HG03575 (cell line): ENCODE measurements around the gene NFATC2IP.
"Not testable (repeated sequence)": the region's sequence is repeated elsewhere in the genome, so short reads cannot be mapped to it uniquely, and the experiment has no call there.

Experiments used
- ATAC-seq: cut with Tn5 transposase; IDR thresholded peaks from one replicate; pipeline ENCODE4 v1.9.1; 2021; ENCODE audit not compliant: unreplicated experiment, insufficient number of reproducible peaks, low FRiP score; ENCODE audit errors: extremely low read depth

Gene NFATC2IP

DNA sequence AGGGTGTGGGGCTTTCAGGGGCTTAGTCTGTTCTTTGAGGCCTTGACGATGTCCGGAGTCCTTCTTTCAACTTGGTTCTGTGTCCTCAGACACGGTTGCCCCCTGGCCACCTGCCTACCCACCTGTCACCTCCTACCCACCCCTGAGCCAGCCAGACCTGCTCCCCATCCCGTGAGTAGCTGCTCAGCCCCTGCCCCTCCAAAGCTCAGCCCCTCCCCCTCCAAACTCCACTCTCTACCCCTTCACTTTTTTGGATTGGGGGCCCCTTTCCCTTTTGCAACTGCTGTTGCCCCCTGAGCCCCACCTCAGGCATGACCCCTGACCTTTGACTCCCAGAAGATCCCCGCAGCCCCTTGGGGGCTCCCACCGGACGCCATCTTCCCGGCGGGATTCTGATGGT is 35.3 kb downstream of the NFATC2IP start:
- no peak for ATAC-seq

DNA sequence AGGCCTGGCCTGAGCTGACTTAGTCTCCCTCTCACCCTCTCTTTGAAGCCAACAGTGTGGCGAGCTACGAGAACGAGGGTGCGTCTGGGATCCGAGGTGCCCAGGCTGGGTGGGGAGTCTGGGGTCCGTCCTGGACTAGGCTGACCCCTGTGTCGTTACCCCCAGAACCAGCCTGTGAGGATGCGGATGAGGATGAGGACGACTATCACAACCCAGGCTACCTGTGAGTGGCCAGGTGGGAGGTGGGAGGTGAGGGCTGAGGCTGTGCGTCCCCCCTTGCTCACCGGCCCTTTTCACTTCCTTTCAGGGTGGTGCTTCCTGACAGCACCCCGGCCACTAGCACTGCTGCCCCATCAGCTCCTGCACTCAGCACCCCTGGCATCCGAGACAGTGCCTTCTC is 35.8 kb downstream of the NFATC2IP start:
- no peak for ATAC-seq

DNA sequence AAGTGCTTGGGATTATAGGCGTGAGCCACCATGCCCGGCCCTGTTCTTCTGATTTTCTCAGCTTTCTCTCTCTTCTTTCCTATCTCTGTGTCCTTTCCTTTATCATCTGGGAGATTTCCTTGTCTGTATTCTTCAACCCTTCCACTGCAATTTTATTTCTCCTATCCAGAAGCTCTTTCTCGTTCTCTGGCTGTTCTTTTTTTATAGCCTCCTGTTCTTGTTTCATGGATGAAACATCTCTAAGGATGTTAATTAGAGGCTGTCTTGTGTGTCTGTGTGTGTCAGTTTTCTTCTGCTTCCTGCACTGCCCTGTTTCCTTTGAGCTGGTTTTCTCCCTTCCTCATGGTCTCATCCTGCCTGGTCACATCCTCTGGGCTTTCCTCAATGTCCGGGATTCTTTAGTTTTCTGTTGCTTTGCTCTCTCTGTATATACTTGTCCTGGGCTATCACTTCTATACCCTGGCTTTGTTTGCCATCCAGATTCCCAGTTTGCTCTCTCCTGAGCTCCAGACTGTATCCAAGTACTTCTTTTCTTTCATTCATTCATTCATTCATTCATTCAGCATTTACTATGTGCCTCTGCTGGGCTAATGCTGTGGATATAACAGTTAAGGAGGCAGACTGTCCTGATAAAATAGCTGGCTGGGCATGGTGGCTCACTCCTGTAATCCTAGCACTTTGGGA is 36.6 kb downstream of the NFATC2IP start:
- no peak for ATAC-seq

DNA sequence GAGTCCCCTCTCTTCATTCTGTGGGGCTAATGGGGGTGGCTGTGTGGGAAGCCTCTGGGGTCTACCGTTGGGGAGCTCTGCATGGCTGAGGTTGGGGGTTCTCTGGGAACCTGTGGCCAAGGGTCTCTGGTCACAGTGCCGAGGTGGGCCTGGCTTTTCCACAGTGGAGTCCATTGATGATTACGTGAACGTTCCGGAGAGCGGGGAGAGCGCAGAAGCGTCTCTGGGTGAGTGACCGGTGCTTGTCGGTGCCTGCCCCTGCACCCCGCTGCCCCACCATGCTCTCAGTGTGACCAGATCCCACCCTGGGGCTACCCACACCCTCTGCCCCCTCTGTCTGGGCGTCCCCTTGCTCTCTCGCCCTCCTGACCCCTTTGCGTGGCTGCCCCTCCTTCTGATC is 38.6 kb downstream of the NFATC2IP start:
- ATAC-seq: no peak

DNA sequence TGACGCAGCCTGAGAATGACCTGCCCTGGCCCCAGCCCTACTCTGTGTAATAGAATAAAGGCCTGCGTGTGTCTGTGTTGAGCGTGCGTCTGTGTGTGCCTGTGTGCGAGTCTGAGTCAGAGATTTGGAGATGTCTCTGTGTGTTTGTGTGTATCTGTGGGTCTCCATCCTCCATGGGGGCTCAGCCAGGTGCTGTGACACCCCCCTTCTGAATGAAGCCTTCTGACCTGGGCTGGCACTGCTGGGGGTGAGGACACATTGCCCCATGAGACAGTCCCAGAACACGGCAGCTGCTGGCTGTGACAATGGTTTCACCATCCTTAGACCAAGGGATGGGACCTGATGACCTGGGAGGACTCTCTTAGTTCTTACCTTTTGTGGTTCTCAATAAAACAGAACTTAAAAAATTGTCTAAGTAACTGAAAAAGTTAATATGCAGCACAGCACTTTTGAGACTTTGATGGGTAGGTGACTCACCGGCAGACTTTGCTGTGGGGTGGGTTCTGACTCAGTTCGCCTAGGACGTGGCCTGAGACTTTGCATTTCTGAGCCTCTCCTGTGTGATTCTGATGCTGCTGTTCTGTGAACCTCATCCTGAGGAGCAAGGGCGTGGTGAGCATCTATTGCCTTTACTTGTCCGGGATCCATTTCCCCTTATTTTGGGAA is 39.8 kb downstream of the NFATC2IP start:
- ATAC-seq: no peak

DNA sequence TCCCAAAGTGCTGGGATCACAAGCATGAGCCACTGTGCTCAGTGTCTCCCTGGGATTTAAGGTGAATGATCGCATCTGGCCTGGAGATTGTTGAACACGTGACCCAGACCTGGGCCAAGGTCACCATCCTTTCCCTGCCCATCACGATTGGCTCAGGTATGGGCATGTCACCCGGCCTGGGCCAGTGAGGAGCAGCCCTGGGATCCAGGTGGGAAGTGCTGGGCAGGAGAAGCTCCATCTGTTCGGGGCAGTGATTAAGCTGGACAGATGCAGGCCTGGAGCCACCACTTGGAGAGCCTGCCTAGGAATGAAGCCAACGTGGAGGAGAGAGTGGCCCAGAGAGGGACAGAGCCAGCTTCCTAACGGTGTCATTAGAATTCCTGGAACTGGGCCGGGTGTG is 41.0 kb downstream of the NFATC2IP start:
- ATAC-seq: no peak

DNA sequence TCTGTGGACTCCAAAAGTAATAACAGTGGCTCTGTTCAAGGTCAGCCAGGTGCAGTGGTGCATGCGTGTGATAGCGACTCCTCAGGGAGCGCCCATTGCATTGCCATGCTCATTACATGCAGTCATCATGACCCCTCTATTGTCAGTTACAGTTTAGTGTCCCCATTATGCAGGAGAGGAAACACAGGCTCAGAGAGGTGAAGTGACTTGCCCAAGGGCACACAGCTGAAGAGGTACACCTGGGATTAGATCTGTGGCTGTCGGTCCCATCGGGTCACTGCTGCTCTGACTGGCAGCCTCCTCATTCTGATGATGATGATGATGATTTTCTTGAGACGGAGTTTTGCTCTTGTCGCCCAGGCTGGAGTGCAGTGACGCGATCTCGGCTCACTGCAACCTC is 41.8 kb downstream of the NFATC2IP start:
- ATAC-seq: no peak

DNA sequence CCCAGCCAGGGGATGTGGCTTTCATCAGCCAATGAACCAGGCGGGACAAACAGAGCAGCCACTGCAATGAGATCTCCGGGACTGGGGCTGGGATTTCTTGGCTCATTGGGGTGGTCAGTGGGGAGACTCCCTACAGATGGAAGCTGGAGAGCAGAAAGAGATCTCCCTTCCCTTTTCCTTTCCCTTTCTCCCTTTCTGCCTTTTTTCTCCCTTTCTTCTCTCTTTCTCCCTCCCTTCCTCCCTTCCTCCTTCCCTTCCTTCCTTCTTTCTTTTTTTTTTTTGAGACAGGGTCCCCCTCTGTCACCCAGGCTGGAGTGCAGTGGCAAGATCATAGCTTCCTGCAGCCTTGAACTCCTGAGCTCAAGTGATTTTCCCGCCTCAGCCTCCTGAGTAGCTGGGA is 48.1 kb downstream of the NFATC2IP start:
- ATAC-seq: no peak

DNA sequence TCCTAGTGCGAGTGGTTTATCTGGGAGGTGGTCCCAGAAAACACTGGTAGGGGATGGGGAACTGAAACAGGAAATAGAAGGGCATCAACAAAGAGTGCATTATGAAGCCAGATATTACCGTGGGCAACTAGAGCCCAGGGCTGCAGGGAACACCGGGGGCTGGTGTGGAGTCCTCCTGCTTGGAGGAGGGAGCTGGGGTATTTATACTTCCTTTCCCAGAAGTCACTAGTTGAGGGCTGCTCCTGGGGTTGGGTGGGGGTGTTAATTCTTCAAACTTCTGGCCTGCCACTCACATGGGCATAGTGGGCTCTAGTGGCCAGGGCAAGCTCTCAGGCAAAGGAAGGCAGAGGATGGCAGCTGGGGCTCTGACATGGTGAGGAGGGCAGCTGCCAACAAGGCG is 48.8 kb downstream of the NFATC2IP start:
- ATAC-seq: no peak

DNA sequence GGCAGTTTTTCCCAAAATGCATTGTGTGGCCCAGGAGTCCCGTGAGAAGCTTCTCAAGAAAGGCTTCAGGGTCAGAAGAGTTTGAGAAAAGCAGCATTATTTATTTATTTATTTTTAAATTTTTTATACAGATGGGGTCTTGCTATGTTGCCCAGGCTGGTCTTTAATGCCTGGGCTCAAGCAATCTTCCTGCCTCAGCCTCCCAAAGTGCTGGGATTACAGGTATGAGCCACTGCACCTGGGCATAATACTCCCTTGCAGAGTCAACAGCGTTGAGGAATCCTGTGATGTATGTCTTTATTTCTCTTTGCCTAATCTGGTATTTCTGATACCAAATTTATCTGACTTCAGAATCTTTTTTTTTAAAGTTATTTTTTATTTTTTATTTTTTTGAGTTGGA is 49.3 kb downstream of the NFATC2IP start:
- ATAC-seq: no peak

DNA sequence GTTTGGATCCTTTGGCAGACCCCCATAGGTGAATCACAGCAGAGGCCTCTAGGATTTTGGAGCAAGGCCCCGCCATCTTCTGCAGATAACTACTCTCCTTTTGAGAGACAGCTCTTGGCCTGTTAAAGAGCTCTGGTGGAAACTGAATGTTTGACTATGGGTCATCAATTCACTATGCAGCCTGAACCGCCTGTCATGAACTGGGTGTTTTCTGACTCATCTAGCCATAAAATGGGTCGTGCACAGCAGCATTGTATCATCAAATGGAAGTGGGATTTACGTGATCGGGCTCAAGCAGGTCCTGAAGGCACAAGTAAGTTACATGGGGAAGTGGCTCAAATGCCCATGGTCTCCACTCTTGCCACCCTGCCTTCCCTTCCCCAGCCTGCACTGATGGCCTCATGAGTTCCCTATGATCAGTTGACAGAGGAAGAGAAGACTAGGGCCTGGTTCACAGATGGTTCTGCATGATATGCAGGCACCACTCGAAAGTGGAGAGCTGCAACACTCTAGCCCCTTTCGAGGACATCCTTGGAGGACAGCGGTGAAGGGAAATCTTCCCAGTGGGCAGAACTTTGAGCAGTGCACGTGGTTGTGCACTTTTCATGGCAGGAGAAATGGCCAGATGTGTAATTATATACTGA is 53.9 kb downstream of the NFATC2IP start:
- ATAC-seq: not testable (repeated sequence)

DNA sequence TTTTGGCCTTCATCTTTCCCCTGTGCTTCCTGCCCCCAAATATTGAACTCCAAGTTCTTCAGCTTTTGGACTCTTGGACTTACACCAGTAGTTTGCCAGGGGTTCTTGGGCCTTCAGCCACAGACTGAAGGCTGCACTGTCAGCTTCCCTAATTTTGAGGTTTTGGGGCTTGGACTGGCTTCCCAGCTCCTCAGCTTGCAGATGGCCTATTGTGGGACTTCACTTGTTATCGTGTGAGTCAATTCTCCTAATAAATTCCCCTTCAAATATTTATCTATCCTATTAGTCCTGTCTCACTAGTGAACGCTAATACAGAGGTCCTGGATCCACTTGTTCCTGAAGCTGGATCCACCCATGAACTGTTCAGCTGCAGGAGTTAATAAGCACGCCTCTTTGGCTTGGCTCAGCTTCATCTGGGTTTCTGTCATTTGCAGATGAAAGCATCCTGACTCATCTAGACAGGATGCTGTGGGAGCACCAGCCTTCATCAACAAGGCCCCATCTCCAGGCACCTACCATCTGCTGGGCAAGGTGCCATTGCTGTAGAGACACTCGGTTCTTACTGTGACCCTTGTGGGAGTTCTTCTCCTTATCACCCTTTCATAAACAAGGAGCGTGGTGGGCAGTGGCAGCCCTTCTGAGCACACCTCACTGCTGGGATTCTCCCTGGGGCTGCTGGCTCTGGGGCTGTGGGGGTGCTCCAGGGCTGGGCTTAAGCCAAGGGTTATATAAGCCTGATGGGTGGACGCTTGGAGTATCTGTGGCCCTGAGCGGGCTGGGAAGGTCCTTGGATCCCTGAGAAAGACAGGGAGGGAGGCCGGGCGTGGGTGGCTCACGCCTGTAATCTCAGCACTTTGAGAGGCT is 57.2 kb downstream of the NFATC2IP start:
- no peak for ATAC-seq

DNA sequence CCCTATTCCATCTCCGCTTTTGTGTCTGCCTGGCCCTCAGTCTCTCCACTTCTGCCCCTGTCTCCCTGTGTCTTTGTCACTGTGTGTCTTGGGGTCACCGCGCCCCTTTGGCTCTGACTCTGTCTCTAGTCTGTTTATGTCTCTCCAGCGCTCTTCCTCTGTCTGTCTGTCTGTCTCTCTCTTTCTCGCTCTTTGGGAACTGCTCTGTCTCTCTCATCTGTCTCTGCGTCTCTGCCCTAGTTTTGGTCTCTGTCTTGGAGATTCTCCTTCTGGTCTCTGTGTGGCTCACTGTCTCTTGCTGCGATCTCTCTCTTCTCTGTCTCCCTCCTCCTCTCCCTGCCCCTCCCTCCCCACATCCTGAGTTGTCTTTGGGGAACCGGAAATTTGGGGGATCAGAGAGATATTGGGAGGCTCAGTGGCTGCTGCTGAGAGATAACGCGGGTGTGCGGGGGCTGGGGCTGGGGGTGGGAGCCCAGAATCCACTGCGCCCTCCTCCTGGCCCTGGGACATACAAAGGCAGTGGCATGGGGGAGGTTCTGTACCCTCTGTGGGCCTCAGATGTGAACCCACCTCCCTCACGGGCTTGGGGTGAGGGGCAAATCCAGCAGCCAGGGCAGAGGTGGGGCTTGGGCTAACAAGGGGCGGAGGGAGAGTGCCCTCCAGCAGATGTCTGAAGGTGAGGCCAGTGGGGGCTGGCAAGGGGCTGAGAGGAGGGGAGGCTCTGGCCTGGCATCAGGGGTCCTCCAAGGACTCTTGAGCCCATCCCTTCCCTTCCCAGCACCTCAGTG is 58.5 kb downstream of the NFATC2IP start:
- ATAC-seq: no peak

DNA sequence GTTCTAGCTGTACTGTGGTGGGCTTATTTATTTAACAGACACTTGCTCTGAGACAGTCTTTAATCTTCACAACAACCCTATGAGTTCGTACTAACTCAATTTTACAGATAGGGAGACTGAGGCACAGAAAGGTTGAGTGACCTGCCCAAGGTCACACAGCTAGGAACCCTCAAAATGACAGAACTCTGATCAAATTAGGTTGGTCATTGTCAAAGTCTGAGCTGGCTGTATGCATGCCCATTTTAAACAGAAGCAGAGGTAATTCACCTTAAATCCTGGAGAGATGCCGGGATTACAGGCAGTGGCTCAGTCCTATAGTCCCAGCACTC is 59.1 kb downstream of the NFATC2IP start:
- no peak for ATAC-seq

DNA sequence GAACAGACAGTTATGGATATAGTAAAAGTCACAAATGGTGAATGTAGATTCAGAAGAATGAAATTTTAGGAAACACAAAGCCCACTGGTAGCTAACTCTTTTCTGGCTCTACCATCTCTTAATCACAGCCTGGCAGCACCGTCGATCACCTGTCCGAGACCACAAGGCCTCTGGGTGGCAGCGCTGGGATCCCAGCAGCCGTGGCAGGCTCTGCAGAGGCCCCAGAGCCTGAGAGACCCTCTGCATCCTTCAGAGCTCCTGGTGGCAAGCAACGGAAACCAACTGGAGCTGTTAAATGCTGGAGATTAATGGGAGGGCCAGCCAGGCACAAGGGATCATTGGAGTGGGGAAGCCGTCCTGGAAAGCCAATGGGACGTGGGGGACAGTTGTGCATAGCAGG is 60.4 kb downstream of the NFATC2IP start:
- ATAC-seq: no peak

DNA sequence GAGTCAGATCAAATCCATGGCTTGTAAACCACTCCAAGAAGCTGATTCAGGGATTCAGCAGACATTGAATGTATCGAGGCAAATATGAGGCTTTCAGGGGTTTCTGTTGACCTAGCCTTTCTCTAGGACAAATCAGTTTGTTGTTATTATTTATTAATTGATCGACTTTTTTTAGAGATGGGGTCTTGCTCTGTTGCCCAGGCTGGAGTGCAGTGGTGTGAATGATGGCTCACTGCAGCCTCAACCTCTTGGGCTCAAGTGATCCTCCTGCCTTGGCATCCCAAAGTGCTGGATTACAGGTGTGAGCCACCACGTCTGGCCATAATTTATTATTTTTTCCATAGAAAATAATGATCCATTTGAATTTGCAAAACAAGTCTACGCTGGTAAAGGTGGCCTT is 61.1 kb downstream of the NFATC2IP start:
- no peak for ATAC-seq

DNA sequence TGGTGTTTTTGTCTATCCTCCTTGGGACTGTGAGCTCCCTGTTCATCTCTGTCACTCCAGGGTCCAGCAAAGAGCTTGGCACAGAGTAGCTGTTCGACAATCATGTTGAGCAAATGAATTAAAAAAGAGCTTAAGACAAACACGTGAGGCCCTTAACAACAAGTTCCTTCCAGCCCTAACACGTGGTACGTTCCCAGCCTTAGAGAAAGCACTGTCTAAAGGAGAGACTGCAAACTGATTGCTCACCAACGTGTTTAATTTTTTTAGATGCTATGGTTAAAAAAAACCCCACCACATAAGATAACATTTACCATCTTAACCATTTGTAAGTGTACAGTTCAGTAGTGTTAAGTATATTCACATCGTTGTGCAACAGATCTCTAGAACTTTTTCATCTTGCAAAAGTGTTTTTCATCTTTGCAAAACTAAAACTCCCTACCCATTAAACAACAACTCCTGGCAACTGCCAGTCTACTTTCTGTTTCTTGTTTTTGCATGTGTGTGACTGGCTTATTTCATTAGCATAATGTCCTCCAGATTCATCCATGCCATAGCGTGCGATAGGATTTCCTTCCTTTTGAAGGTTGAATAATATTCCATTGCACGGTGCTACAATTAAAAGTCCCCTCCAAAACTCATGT is 62.3 kb downstream of the NFATC2IP start:
- no peak for ATAC-seq

DNA sequence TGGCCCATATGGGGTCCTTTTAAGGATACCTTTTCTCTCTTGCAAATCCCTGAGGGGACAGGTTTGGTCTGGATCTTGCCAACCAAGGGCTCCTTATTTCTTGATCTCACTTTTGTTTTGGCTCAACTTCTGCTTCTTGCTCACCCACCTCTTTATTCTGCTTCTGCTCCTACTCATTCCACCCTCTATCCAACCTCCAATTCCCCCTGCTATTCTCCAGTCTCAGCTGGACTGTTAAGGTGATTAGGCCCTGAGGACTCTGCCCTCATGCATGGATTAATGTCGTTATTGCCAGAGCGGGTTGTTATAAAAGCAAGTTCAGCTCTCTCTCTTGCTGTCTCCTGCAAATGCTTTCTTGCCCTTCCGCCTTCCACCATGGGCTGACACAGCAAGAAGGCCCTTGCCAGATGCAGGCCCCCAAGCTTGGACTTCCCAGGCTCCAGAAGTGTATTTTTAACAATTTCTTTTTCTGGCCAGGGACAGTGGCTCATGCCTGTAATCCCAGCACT is 63.9 kb downstream of the NFATC2IP start:
- ATAC-seq: no peak
